Prostate gland (tissue), 2 donors: ENCODE measurements around the gene SETBP1. TPM values are rescaled to one million over a fixed set of nuclear protein-coding genes. Genes with fewer than 3 reads are reported as not detected.

Experiments
- DNase-seq: peaks from one replicate; pipeline ENCODE4 v3.0.0-alpha.2; 2019; ENCODE audit warnings: low spot score
- H3K27ac ChIP-seq, 2 donors: fragments of 200-600 bp; sonication (generic); 2 replicates each; pipeline ENCODE4 v1.5.1; 2017 to 2019
- H3K27me3 ChIP-seq: fragments of 200-600 bp; sonication (generic); replicated peaks from 2 replicates; pipeline ENCODE4 v1.5.1; 2019; ENCODE audit not compliant: insufficient read depth
- H3K36me3 ChIP-seq, 2 donors: fragments of 200-600 bp; sonication (generic); 1 replicate in 1 of 2; 2 replicates in 1 of 2; pipeline versions ENCODE4 v1.5.1 to v1.8.1; 2017 to 2019
- H3K4me1 ChIP-seq: fragments of 200-600 bp; sonication (generic); replicated peaks from 2 replicates; pipeline ENCODE4 v1.5.1; 2019
- H3K4me3 ChIP-seq, 2 donors: fragments of 200-600 bp; sonication (generic); 2 replicates each; pipeline ENCODE4 v1.5.1; 2017 to 2019
- H3K9me3 ChIP-seq: fragments of 200-600 bp; sonication (generic); 2 replicates; pipeline ENCODE4 v1.5.1; 2017
- POLR2A ChIP-seq: fragments of 450-650 bp; IDR thresholded peaks from one replicate; pipeline ENCODE4 v1.6.1; 2016; ENCODE audit warnings: antibody characterized with exemption, mild to moderate bottlenecking
- POLR2AphosphoS5 ChIP-seq: sonication (generic); formaldehyde crosslinking; IDR thresholded peaks from one replicate; pipeline ENCODE4 v1.6.1; 2017; ENCODE audit warnings: antibody characterized with exemption
- WGBS: methylation state at CpG from one replicate; pipeline ENCODE4 v1.1.5; 2018; 5-methylcytosine and 5-hydroxymethylcytosine counted together
- intact Hi-C: fragments of 100-400 bp; cut with DNase I; formaldehyde crosslinking; loops from one replicate; pipeline ENCODE4 v1.14.2; 2022
- total RNA-seq, 2 donors: library from RNA; depleted of rRNA; stranded (reverse); fragments of >200 nt; gene quantifications; one replicate each; pipeline ENCODE4 v1.1.0, GENCODE V29; 2016
- TF ChIP-seq, protein P1 (sequence below), 4 experiments: fragments of 200-600 bp in 2 of 4; fragments of 450-650 bp in 2 of 4; sonication (generic) in 2 of 4; IDR thresholded peaks; 1 replicate in 3 of 4; 2 replicates in 1 of 4; pipeline ENCODE4 v1.5.1; 2016 to 2019; ENCODE audit warnings: antibody characterized with exemption in 4 of 4, mild to moderate bottlenecking in 2 of 4, moderate library complexity in 2 of 4

Gene SETBP1
- total RNA-seq: 10 to 100 TPM; 28.4 to 45.1 TPM

GRCh38 chr18:44680273-44681075, at the start of gene SETBP1:
TSS of gene SETBP1 (plus strand) at chr18:44680888. CDS start at chr18:44701347, 20,459 bp downstream.
- H3K36me3 ChIP-seq: no peaks in the 10 kb centered on the region
- peak within 1 kb of the TSS; percentile 78 for H3K4me3 ChIP-seq
- TF ChIP-seq POLR2A (peak; percentile 11), POLR2AphosphoS5 (no peak)
- TF ChIP-seq, protein P1, sequence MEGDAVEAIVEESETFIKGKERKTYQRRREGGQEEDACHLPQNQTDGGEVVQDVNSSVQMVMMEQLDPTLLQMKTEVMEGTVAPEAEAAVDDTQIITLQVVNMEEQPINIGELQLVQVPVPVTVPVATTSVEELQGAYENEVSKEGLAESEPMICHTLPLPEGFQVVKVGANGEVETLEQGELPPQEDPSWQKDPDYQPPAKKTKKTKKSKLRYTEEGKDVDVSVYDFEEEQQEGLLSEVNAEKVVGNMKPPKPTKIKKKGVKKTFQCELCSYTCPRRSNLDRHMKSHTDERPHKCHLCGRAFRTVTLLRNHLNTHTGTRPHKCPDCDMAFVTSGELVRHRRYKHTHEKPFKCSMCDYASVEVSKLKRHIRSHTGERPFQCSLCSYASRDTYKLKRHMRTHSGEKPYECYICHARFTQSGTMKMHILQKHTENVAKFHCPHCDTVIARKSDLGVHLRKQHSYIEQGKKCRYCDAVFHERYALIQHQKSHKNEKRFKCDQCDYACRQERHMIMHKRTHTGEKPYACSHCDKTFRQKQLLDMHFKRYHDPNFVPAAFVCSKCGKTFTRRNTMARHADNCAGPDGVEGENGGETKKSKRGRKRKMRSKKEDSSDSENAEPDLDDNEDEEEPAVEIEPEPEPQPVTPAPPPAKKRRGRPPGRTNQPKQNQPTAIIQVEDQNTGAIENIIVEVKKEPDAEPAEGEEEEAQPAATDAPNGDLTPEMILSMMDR (IDR thresholded peaks at IDR 0.05): no peak
- WGBS: under 1% methylated on average over 35 of the region's 64 CpGs
- H3K27ac ChIP-seq: peak within 1 kb of the TSS; percentile 89 to 98
- intact Hi-C loops: loop anchor here (2.0 to 10.0 kb wide), 8 partner anchors 122 to 934 kb away; partner anchors contain the start of gene SLC14A2
- DNase-seq: peak; percentile 66
- H3K9me3 ChIP-seq: no peaks in the 10 kb centered on the region
- no peaks in the 10 kb centered on the region for H3K4me1 ChIP-seq
- no peaks in the 10 kb centered on the region for H3K27me3 ChIP-seq

GRCh38 chr18:44632469-44633145, 48.1 kb upstream of the SETBP1 start:
- 88% methylated on average over 3 of the region's 3 CpGs for WGBS
- no peak overlapping the region for H3K4me3 ChIP-seq
- TF ChIP-seq, protein P1 (IDR thresholded peaks at IDR 0.05): no peak
- TF ChIP-seq POLR2A: no peak
- TF ChIP-seq POLR2AphosphoS5: no peak

DNA sequence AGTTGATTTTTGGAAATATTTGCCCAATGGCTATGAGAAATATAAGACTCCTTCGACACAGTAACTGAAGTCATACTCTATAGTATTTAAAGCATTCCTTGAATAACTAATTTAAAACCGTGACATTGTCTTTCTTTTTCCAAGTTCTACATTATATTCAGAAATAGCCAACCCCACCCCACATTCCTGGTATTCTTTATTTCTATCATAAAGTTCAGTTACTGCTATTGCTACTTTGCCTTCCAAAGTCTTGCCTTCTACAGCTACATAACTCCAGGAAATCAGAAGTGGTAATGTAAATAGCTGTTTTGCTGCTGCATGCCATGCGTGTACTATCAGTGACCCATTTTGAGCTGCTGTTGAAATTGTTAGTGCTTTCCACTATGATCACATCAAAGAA, 45.1 kb upstream of the SETBP1 start:
- no peaks in the 10 kb centered on the region for H3K27me3 ChIP-seq
- no peak overlapping the region for H3K4me3 ChIP-seq
- no peaks in the 10 kb centered on the region for H3K9me3 ChIP-seq
- H3K27ac ChIP-seq: no peak overlapping the region
- DNase-seq: no peak
- H3K36me3 ChIP-seq: no peaks in the 10 kb centered on the region
- intact Hi-C loops: no loop called here
- no peaks in the 10 kb centered on the region for H3K4me1 ChIP-seq
- WGBS: 96% methylated on average over 3 of the region's 3 CpGs
- TF ChIP-seq POLR2A (no peak), POLR2AphosphoS5 (no peak)
- TF ChIP-seq, protein P1 (IDR thresholded peaks at IDR 0.05): no peak

More at GRCh38 chr18:44632469-44633145, 48.1 kb upstream of the SETBP1 start:
- H3K27me3 ChIP-seq: no peaks in the 10 kb centered on the region
- no peak overlapping the region for H3K27ac ChIP-seq
- H3K4me1 ChIP-seq: no peaks in the 10 kb centered on the region
- intact Hi-C loops: no loop called here
- no peak for DNase-seq
- H3K36me3 ChIP-seq: no peaks in the 10 kb centered on the region
- H3K9me3 ChIP-seq: no peaks in the 10 kb centered on the region

DNA sequence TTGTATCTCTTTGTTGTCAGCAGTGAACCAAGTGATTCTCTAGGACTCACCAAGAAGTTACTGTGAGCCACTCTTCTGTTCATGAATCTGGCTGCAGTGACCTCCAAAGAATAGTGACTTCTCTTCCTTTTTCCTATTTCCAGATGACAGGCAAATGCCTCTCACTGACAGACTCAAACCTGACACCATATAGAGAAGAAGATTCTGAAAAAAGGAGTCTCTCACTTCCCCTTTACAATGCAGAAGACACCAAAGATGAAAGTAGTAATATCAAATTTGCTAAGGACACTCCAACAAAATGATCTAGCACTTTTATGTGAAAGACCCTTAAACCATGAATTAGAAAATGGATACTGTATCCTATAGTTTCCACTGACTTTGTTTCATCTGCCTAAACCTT, 44.4 kb upstream of the SETBP1 start:
- no peak for TF ChIP-seq POLR2AphosphoS5
- TF ChIP-seq POLR2A: no peak
- TF ChIP-seq, protein P1 (IDR thresholded peaks at IDR 0.05): no peak
- Histone ChIP-seq H3K27me3 (no peaks in the 10 kb centered on the region), H3K9me3 (no peaks in the 10 kb centered on the region), H3K27ac (no peak overlapping the region), H3K4me3 (no peak overlapping the region), H3K36me3 (no peaks in the 10 kb centered on the region), H3K4me1 (no peaks in the 10 kb centered on the region)
- no peak for DNase-seq
- intact Hi-C loops: no loop called here
